ENCODE data around the gene INHA.

- TF ChIP-seq CTCF (IDR thresholded peaks at IDR 0.05; ENCODE audit: poor library complexity) (no peak), EZH2 (IDR thresholded peaks at IDR 0.05; ENCODE audit: borderline replicate concordance) (no peak)
These were observed 3.1 kb upstream of the INHA start for GRCh38 chr2:219569041-219569440.
